Activated T-cell treated with anti-CD3 and anti-CD28 coated beads, Interleukin-2, amount 50 U/mL, for 72 hours (primary cell): ENCODE measurements around the gene HDAC10. TPM values are rescaled to one million over a fixed set of nuclear protein-coding genes. Genes with fewer than 3 reads are reported as not detected.

Experiments
- ATAC-seq, 2 donors: fragments of 150-1000 bp; cut with Tn5 transposase; replicated peaks in 1 of 2; 2 replicates each; pipeline ENCODE4 v1.10.0; 2021; ENCODE audit warnings: moderate library complexity in 2 of 2, mild to moderate bottlenecking in 1 of 2
- DNase-seq, 2 donors: peaks; one replicate each; pipeline ENCODE4 v3.0.0; 2021 to 2022; ENCODE audit warnings: mixed read lengths in 1 of 2
- H3K27ac Mint-ChIP-seq: one replicate; pipeline ENCODE4 v1.8.0; 2022; ENCODE audit warnings: mild to moderate bottlenecking, moderate library complexity, mixed read lengths
- H3K27me3 Mint-ChIP-seq: one replicate; pipeline ENCODE4 v1.8.0; 2022; ENCODE audit warnings: low read depth, mixed read lengths
- H3K36me3 Mint-ChIP-seq, 2 donors: one replicate each; pipeline ENCODE4 v1.8.0; 2022; ENCODE audit warnings: mixed read lengths in 2 of 2, mild to moderate bottlenecking in 1 of 2; ENCODE audit not compliant: insufficient read depth in 2 of 2
- H3K4me1 Mint-ChIP-seq: one replicate; pipeline ENCODE4 v1.8.0; 2022; ENCODE audit warnings: low read depth, mixed read lengths
- H3K4me3 Mint-ChIP-seq, 2 donors: one replicate each; pipeline ENCODE4 v1.8.0; 2022; ENCODE audit warnings: mild to moderate bottlenecking in 2 of 2, mixed read lengths in 2 of 2, moderate library complexity in 2 of 2
- H3K9me3 Mint-ChIP-seq, 2 donors: one replicate each; pipeline ENCODE4 v1.8.0; 2022; ENCODE audit warnings: mixed read lengths in 2 of 2
- total RNA-seq, 2 donors: library from RNA; stranded (reverse); gene quantifications; one replicate each; pipeline ENCODE4 v1.2.3, GENCODE V29; 2022

HDAC10 gene
- total RNA-seq, 2 donors from 2014 or later = 52.1 to 57.4 TPM

DNA sequence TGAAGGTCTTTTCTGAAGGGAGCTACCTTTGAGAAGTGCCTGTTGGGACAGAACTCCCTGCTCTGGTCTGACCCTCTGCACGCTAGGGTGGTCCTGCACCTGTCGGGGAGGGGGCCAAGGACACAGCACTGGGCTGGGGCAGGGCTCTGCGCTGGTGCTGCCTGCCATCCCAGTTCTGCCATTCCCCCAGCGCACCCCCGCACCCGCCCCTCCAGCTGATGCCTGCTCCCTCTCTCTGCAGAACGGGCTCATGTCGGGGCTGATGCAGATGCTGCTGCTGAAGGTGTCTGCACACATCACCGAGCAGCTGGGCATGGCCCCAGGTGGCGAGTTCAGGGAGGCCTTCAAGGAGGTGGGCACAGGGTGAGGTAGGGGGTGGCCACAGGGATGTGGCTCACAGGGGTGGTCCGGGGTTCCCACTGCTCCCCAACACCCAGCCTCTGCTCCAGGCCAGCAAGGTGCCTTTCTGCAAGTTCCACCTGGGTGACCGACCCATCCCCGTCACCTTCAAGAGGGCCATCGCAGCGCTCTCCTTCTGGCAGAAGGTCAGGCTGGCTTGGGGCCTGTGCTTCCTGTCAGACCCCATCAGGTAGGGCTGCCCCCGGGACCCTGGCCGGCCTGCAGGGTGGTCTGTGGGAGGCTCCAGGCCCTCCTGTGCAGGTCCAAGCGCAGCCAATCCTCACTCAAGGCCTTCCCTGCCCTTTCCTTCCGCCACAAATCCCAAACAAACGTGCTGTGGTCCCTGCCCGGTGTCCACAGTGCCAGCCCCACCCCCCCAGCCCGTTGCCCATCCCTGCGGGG is 53.9 kb downstream of the HDAC10 start:
- ATAC-seq (no peak), DNase-seq (no peak)
- peaks cover 28% of the 10 kb centered on the region for H3K4me1 Mint-ChIP-seq
- no peak overlapping the region for H3K4me3 Mint-ChIP-seq
- peaks cover 1 to 3% of the 10 kb centered on the region in 2 donors for H3K36me3 Mint-ChIP-seq
- no peaks in the 10 kb centered on the region for H3K27me3 Mint-ChIP-seq
- no peak overlapping the region for H3K27ac Mint-ChIP-seq
- no peaks in the 10 kb centered on the region for H3K9me3 Mint-ChIP-seq

DNA sequence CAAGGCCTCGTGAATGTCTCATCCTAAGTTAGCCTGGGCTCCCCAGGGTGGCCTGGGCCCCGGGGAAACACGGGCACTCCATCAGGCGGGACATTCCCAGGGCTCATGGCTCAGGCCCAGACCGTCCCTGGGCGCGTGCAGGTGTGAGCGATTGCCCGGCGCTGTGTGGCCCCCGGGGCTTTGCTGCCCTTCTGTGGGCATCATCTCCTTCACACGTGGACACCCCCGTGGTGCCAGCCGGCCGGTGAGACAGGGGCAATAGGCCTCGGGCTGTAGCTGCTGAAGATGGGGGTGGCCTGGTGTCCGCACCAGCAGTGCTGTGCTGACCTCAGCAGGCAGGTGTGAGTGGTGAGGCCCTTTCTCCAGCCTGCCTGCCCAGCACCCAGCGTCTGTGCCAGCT is 54.8 kb downstream of the HDAC10 start:
- Mint-ChIP-seq H3K4me1 (peaks cover 31% of the 10 kb centered on the region), H3K27ac (no peak overlapping the region), H3K27me3 (no peaks in the 10 kb centered on the region), H3K36me3 (peaks cover 1 to 7% of the 10 kb centered on the region in 2 donors), H3K9me3 (no peaks in the 10 kb centered on the region), H3K4me3 (no peak overlapping the region)
- DNase-seq = no peak
- no peak for ATAC-seq

Other genes with a start within 250 kb of the HDAC10 start
- gene IL17REL, start 238.5 kb downstream of the HDAC10 start, total RNA-seq = 1 to 10 TPM in 1 of 2 donors, under 1 TPM in 1; 0.36 to 1.1 TPM
- gene TTLL8, start 193.0 kb downstream of the HDAC10 start, total RNA-seq = not detected
- under 1 TPM in 1 of 2 donors, not detected in 1; 0.17 TPM for gene MLC1, start 165.8 kb downstream of the HDAC10 start, total RNA-seq
- under 1 TPM; 0.25 to 0.36 TPM for gene MOV10L1, start 161.3 kb downstream of the HDAC10 start, total RNA-seq
- gene PANX2, start 80.5 kb downstream of the HDAC10 start, total RNA-seq = 1 to 10 TPM; 3.8 to 8.0 TPM
- gene TRABD, start 65.4 kb downstream of the HDAC10 start, total RNA-seq = 100 to 1,000 TPM; 108 to 125 TPM
- gene SELENOO, start 50.3 kb downstream of the HDAC10 start, total RNA-seq = 10 to 100 TPM; 17.6 to 19.4 TPM
- 10 to 100 TPM; 64.9 to 69.7 TPM for gene TUBGCP6, start 6.2 kb downstream of the HDAC10 start, total RNA-seq
- 10 to 100 TPM in 1 of 2 donors, 1 to 10 TPM in 1; 8.5 to 11.5 TPM for gene MAPK12, start 10.4 kb upstream of the HDAC10 start, total RNA-seq
- gene MAPK11, start 19.1 kb upstream of the HDAC10 start, total RNA-seq = 10 to 100 TPM; 16.6 to 27.1 TPM
- gene PLXNB2, start 56.4 kb upstream of the HDAC10 start, total RNA-seq = 10 to 100 TPM; 30.2 to 34.0 TPM
- 1 to 10 TPM; 6.4 to 8.5 TPM for gene DENND6B, start 75.7 kb upstream of the HDAC10 start, total RNA-seq
- 10 to 100 TPM; 45.6 to 51.3 TPM for gene PPP6R2, start 92.1 kb upstream of the HDAC10 start, total RNA-seq
- gene SBF1, start 223.8 kb upstream of the HDAC10 start, total RNA-seq = 100 to 1,000 TPM; 108 to 114 TPM
- gene ADM2, start 230.3 kb upstream of the HDAC10 start, total RNA-seq = 10 to 100 TPM; 25.5 to 28.8 TPM
- gene MIOX, start 235.6 kb upstream of the HDAC10 start, total RNA-seq = 1 to 10 TPM; 3.4 to 5.2 TPM